GM12874 (cell line): Measurements from ENCODE around the gene AKAP12.

ENCODE experiments used
- TF ChIP-seq, protein P1 (sequence below): IDR thresholded peaks from 2 replicates; pipeline ENCODE4 v1.5.1; 2011; ENCODE audit warnings: low read depth, mild to moderate bottlenecking, control low read depth, low read length, moderate library complexity; ENCODE audit not compliant: insufficient read depth

AKAP12 gene

GRCh38 chr6:151291722-151292059, 51.9 kb downstream of the AKAP12 start:
- TF ChIP-seq, protein P1, sequence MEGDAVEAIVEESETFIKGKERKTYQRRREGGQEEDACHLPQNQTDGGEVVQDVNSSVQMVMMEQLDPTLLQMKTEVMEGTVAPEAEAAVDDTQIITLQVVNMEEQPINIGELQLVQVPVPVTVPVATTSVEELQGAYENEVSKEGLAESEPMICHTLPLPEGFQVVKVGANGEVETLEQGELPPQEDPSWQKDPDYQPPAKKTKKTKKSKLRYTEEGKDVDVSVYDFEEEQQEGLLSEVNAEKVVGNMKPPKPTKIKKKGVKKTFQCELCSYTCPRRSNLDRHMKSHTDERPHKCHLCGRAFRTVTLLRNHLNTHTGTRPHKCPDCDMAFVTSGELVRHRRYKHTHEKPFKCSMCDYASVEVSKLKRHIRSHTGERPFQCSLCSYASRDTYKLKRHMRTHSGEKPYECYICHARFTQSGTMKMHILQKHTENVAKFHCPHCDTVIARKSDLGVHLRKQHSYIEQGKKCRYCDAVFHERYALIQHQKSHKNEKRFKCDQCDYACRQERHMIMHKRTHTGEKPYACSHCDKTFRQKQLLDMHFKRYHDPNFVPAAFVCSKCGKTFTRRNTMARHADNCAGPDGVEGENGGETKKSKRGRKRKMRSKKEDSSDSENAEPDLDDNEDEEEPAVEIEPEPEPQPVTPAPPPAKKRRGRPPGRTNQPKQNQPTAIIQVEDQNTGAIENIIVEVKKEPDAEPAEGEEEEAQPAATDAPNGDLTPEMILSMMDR: no peak

- TF ChIP-seq, protein P1: no peak
Measured at GRCh38 chr6:151292974-151293687, 53.4 kb downstream of the AKAP12 start.

DNA sequence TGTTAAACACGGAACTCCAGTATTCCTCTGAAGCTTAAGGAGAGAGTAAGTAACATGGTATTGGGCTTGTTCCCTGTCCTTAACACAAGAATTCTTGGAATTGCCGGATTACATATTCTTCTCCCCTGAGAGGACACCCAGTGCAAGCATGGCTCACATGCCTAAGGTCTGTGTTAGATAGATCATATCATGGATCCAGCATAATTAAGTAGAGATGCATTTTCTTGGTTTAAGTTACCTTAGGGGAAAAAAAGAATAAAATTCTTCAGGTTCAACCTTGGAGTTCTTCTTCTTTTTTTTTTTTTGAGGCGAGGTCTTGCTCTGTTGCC, 53.9 kb downstream of the AKAP12 start:
- TF ChIP-seq, protein P1: no peak

- TF ChIP-seq, protein P1: no peak
Measured at GRCh38 chr6:151294561-151295101, 54.9 kb downstream of the AKAP12 start.

- TF ChIP-seq, protein P1: no peak
Measured at GRCh38 chr6:151297886-151298285, 58.1 kb downstream of the AKAP12 start.

GRCh38 chr6:151299011-151299410, 59.2 kb downstream of the AKAP12 start:
- TF ChIP-seq, protein P1: no peak

GRCh38 chr6:151300267-151300991, 60.7 kb downstream of the AKAP12 start:
- TF ChIP-seq, protein P1: no peak
